IMR-90 (cell line): ENCODE data around the gene ZNF587. TPM values are rescaled to one million over a fixed set of nuclear protein-coding genes. Genes with fewer than 3 reads are reported as not detected.
"Not testable (repeated sequence)": the region's sequence is repeated elsewhere in the genome, so short reads cannot be mapped to it uniquely, and the experiment has no call there.

Experiments
- ATAC-seq: fragments of 200-7000 bp; cut with Tn5 transposase; 2 replicates; pipeline ENCODE4 v1.9.1; 2020; ENCODE audit warnings: low read depth, mild to moderate bottlenecking, moderate library complexity
- BruUV-seq: library from RNA; stranded (reverse); fragments of 400-500 nt; replicated peaks from 2 replicates; lab custom pipeline; 2021; lab: Mats Ljungman, UMichigan
- CTCF ChIA-PET: fragments of 300-600 bp; formaldehyde crosslinking; extraction: SDS; loops from one replicate; lab custom pipeline; 2021; ENCODE audit warnings: antibody characterized with exemption; lab: Yijun Ruan, JAX
- POLR2A ChIA-PET: fragments of 300-600 bp; sonication (Branson Sonifier 250); formaldehyde crosslinking; loops from one replicate; lab custom pipeline; 2022; ENCODE audit warnings: antibody characterized with exemption; ENCODE audit not compliant: unreplicated experiment; lab: Charles Lee
- DNase-seq: peaks from one replicate; pipeline ENCODE4 v3.0.0; 2013
- H2AFZ ChIP-seq: replicated peaks from 2 replicates; pipeline ENCODE3; 2013; ENCODE audit warnings: low read length, mild to moderate bottlenecking; ENCODE audit not compliant: poor library complexity
- H2AK5ac ChIP-seq: 2 replicates; pipeline ENCODE4 v1.6.1; 2013; ENCODE audit warnings: low read depth, low read length, inconsistent platforms
- H2AK9ac ChIP-seq: replicated peaks from 2 replicates; pipeline ENCODE3; 2013; ENCODE audit warnings: mild to moderate bottlenecking, low read depth, low read length, moderate library complexity; ENCODE audit not compliant: poor library complexity
- H2BK120ac ChIP-seq: 2 replicates; pipeline ENCODE4 v1.6.1; 2013; ENCODE audit warnings: low read depth, low read length, inconsistent platforms
- H2BK15ac ChIP-seq: 3 replicates; pipeline ENCODE4 v1.6.1; 2013; ENCODE audit warnings: low read depth, low read length, inconsistent platforms
- H2BK20ac ChIP-seq: 2 replicates; pipeline ENCODE4 v1.6.1; 2013; ENCODE audit warnings: low read depth, mild to moderate bottlenecking, inconsistent platforms, low read length, moderate library complexity
- H2BK5ac ChIP-seq: 2 replicates; pipeline ENCODE4 v1.6.1; 2013; ENCODE audit warnings: mild to moderate bottlenecking, low read depth, low read length, inconsistent platforms; ENCODE audit not compliant: poor library complexity, severe bottlenecking
- H3K14ac ChIP-seq: replicated peaks from 2 replicates; pipeline ENCODE4 v1.6.1; 2013; ENCODE audit warnings: low read depth, low read length, inconsistent platforms
- H3K18ac ChIP-seq: 2 replicates; pipeline ENCODE4 v1.6.1; 2013; ENCODE audit warnings: low read depth, low read length, control low read depth
- H3K23ac ChIP-seq: 2 replicates; pipeline ENCODE4 v1.6.1; 2013; ENCODE audit warnings: low read depth, low read length, inconsistent platforms
- H3K27ac ChIP-seq: 2 replicates; pipeline ENCODE4 v1.5.1; 2013; ENCODE audit warnings: mild to moderate bottlenecking, control low read depth, low read length; ENCODE audit not compliant: insufficient read depth
- H3K27me3 ChIP-seq: 2 replicates; pipeline ENCODE4 v1.6.1; 2013; ENCODE audit warnings: low read length; ENCODE audit not compliant: control insufficient read depth, insufficient read depth
- H3K36me3 ChIP-seq: 2 replicates; pipeline ENCODE4 v1.6.1; 2013; ENCODE audit warnings: low read length, mixed read lengths; ENCODE audit not compliant: control insufficient read depth, insufficient read depth
- H3K4ac ChIP-seq: 2 replicates; pipeline ENCODE4 v1.6.1; 2013; ENCODE audit warnings: low read depth, low read length, inconsistent platforms
- H3K4me1 ChIP-seq: 2 replicates; pipeline ENCODE4 v1.6.1; 2013; ENCODE audit warnings: low read length, mixed read lengths; ENCODE audit not compliant: control insufficient read depth, insufficient read depth
- H3K4me2 ChIP-seq: 2 replicates; pipeline ENCODE4 v1.6.1; 2013; ENCODE audit warnings: low read depth, mild to moderate bottlenecking, control low read depth, low read length, moderate library complexity
- H3K4me3 ChIP-seq: 2 replicates; pipeline ENCODE4 v1.5.1; 2013; ENCODE audit warnings: low read depth, mild to moderate bottlenecking, control low read depth, low read length, moderate library complexity; ENCODE audit not compliant: insufficient read depth
- H3K56ac ChIP-seq: 2 replicates; pipeline ENCODE4 v1.6.1; 2013; ENCODE audit warnings: low read length, inconsistent platforms; ENCODE audit not compliant: insufficient read depth; ENCODE audit errors: extremely low read depth
- H3K79me1 ChIP-seq, 2 experiments: 2 replicates each; pipeline ENCODE4 v1.6.1; 2013; ENCODE audit warnings: low read length in 2 of 2, inconsistent platforms in 1 of 2, low read depth in 1 of 2
- H3K9ac ChIP-seq: 2 replicates; pipeline ENCODE4 v1.6.1; 2013; ENCODE audit warnings: low read depth, low read length, control low read depth
- H3K9me1 ChIP-seq: 2 replicates; pipeline ENCODE4 v1.6.1; 2013; ENCODE audit warnings: low read length, inconsistent platforms; ENCODE audit not compliant: insufficient read depth
- H3K9me3 ChIP-seq: 2 replicates; pipeline ENCODE4 v1.6.1; 2013; ENCODE audit warnings: low read length; ENCODE audit not compliant: control insufficient read depth, insufficient read depth
- H4K20me1 ChIP-seq: 2 replicates; pipeline ENCODE4 v1.6.1; 2013; ENCODE audit warnings: low read length, inconsistent platforms; ENCODE audit not compliant: insufficient read depth
- H4K5ac ChIP-seq: 2 replicates; pipeline ENCODE4 v1.6.1; 2013; ENCODE audit warnings: mild to moderate bottlenecking, low read depth, low read length, control low read depth
- H4K8ac ChIP-seq, 2 experiments: 2 replicates each; pipeline ENCODE4 v1.6.1; 2013; ENCODE audit warnings: low read depth in 2 of 2, low read length in 2 of 2, control low read depth in 1 of 2, inconsistent platforms in 1 of 2
- H4K91ac ChIP-seq: 2 replicates; pipeline ENCODE4 v1.6.1; 2013; ENCODE audit warnings: low read depth, low read length, inconsistent platforms; ENCODE audit not compliant: insufficient read depth
- WGBS, 2 experiments: methylation state at CpG; one replicate each; pipeline versions ENCODE4 v1.1.5 to v1.1.7; 2013; ENCODE audit warnings: missing lambda C conversion rate in 2 of 2; ENCODE audit not compliant: insufficient read length in 1 of 2; ENCODE audit errors: extremely low coverage in 2 of 2; 5-methylcytosine and 5-hydroxymethylcytosine counted together
- dilution Hi-C: fragments of 300-500 bp; cut with HindIII; formaldehyde crosslinking; loops from one replicate; pipeline ENCODE4 v1.14.3; 2018; ENCODE audit warnings: low sequenced_read_pairs; ENCODE audit not compliant: unreplicated experiment
- in situ Hi-C: fragments of 300-500 bp; cut with MboI; formaldehyde crosslinking; loops from 3 replicates; pipeline ENCODE4 v1.14.3; 2019; ENCODE audit warnings: low sequenced_read_pairs, inconsistent platforms, mixed read lengths
- intact Hi-C: fragments of 100-400 bp; cut with micrococcal nuclease; formaldehyde crosslinking; loops from 2 replicates; pipeline ENCODE4 v1.10.0; 2022
- polyA plus RNA-seq, 3 experiments: library from polyadenylated mRNA; depleted of rRNA; stranded (reverse); fragments of >200 nt; gene quantifications; 2 replicates each; pipeline ENCODE4 v1.2.3, GENCODE V29; 2012; ENCODE audit warnings: low replicate concordance in 1 of 3
- total RNA-seq: library from RNA; depleted of rRNA; stranded (reverse); fragments of >200 nt; gene quantifications from 2 replicates; pipeline ENCODE4 v1.2.3, GENCODE V29; 2012

The ZNF587 gene
- total and polyA plus RNA-seq, 2 of the 4 experiments (the other 2 are of a cell fraction), result 14.0 to 43.7 TPM

DNA sequence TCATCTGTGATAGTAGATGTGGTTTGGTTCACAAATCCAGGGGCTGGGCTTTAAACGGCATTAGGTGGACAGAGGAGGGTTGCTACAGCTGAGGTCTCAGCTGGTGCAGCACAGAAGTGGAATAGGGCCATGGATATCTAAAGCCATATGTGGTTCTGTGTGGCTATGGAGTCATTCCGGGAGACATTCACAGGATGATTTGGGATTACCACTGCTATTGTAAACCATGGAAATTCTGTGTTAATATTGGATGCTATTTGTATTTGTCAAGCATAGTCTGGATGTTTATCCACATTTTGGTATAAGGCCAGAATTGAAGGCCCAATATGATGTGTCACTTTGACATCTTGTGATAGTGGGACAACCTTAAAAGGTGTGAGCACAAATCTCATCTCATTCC is 26.5 kb upstream of the ZNF587 start:
- H3K4me1 ChIP-seq, H2AK9ac ChIP-seq, H2BK120ac ChIP-seq, H3K23ac ChIP-seq, POLR2A ChIA-PET, H3K9me1 ChIP-seq, ATAC-seq, H3K56ac ChIP-seq, H3K36me3 ChIP-seq, H3K4me3 ChIP-seq, intact Hi-C loops, DNase-seq, H4K8ac ChIP-seq, H3K18ac ChIP-seq, H3K27ac ChIP-seq, H3K4me2 ChIP-seq, H3K9ac ChIP-seq, H2AFZ ChIP-seq, dilution Hi-C loops, in situ Hi-C loops, H4K5ac ChIP-seq, H2AK5ac ChIP-seq, H2BK20ac ChIP-seq, H2BK15ac ChIP-seq, BruUV-seq, CTCF ChIA-PET, H3K27me3 ChIP-seq, H3K4ac ChIP-seq, H4K91ac ChIP-seq, H2BK5ac ChIP-seq, H3K14ac ChIP-seq, H3K9me3 ChIP-seq: not testable (repeated sequence)
- WGBS, 2 experiments, result 57% methylated on average over 1 of the region's 2 CpGs; no CpG with 5 or more reads in 1 of the 2 experiments
- peaks cover 11 to 67% of the 10 kb centered on the region in 2 experiments for H3K79me1 ChIP-seq
- H4K20me1 ChIP-seq, result peaks cover 26% of the 10 kb centered on the region

DNA sequence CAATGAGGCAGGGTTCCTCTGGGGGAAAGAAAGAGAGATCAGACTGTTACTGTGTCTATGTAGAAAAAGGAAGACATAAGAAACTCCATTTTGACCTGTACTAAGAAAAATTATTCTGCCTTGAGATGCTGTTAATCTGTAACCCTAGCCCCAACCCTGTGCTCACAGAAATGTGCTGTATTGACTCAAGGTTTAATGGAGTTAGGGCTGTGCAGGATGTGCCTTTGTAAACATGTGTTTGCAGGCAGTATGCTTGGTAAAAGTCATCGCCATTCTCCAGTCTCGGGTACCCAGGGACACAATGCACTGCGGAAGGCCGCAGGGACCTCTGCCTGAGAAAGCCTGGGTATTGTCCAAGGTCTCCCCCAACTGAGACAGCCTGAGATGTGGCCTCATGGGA is 26.1 kb upstream of the ZNF587 start:
- H4K91ac ChIP-seq, H4K5ac ChIP-seq, H2BK5ac ChIP-seq, H2AFZ ChIP-seq, H3K4me2 ChIP-seq, H2BK20ac ChIP-seq, H2BK15ac ChIP-seq, H2AK5ac ChIP-seq, H3K18ac ChIP-seq, in situ Hi-C loops, H2AK9ac ChIP-seq, H3K4me1 ChIP-seq, H3K9ac ChIP-seq, H3K27ac ChIP-seq, H4K8ac ChIP-seq, H3K9me3 ChIP-seq, DNase-seq, intact Hi-C loops, H3K23ac ChIP-seq, POLR2A ChIA-PET, ATAC-seq, H3K56ac ChIP-seq, BruUV-seq, H3K27me3 ChIP-seq, H3K4ac ChIP-seq, H3K36me3 ChIP-seq, H3K14ac ChIP-seq, H2BK120ac ChIP-seq, CTCF ChIA-PET, H3K4me3 ChIP-seq, H3K9me1 ChIP-seq, dilution Hi-C loops: not testable (repeated sequence)
- WGBS, 2 experiments, result 100% methylated on average over 2 of the region's 4 CpGs; no CpG with 5 or more reads in 1 of the 2 experiments
- Histone ChIP-seq H3K79me1 (peaks cover 11 to 67% of the 10 kb centered on the region in 2 experiments), H4K20me1 (peaks cover 26% of the 10 kb centered on the region)
